Neural cell (in vitro differentiated cells): ENCODE data around the gene SNX13. TPM values are rescaled to one million over a fixed set of nuclear protein-coding genes. Genes with fewer than 3 reads are reported as not detected.

Source experiments
- H2AFZ ChIP-seq: fragments of 200-600, 300-800 bp; sonication (generic), shearing (Covaris generic); 2 replicates; pipeline ENCODE4 v1.6.0; 2014; ENCODE audit warnings: low read depth, mild to moderate bottlenecking, antibody characterized with exemption, low read length, moderate library complexity
- H3F3A ChIP-seq: fragments of 200-600 bp; shearing (Covaris generic); 2 replicates; pipeline ENCODE4 v1.6.1; 2016; ENCODE audit warnings: mild to moderate bottlenecking, moderate library complexity, mixed read lengths, antibody characterized with exemption, low read length; ENCODE audit not compliant: insufficient read depth, poor library complexity, severe bottlenecking
- H3K27ac ChIP-seq: fragments of 200-600, 300-800 bp; sonication (generic), shearing (Covaris generic); 2 replicates; pipeline ENCODE4 v1.5.1; 2014; ENCODE audit warnings: mild to moderate bottlenecking, low read length, moderate library complexity
- H3K27me3 ChIP-seq: fragments of 300-800, 200-600 bp; sonication (generic), shearing (Covaris generic); 2 replicates; pipeline ENCODE4 v1.6.0; 2014; ENCODE audit warnings: mild to moderate bottlenecking, low read depth, low read length, moderate library complexity; ENCODE audit not compliant: insufficient read depth
- H3K36me3 ChIP-seq: fragments of 300-800, 200-600 bp; sonication (generic), shearing (Covaris generic); 2 replicates; pipeline ENCODE4 v1.5.1; 2014; ENCODE audit warnings: mild to moderate bottlenecking, antibody characterized with exemption, low read length, moderate library complexity; ENCODE audit not compliant: insufficient read depth
- H3K4me2 ChIP-seq: fragments of 300-800, 200-600 bp; sonication (generic), shearing (Covaris generic); 2 replicates; pipeline ENCODE4 v1.6.0; 2014; ENCODE audit warnings: mild to moderate bottlenecking, low read length
- H3K4me3 ChIP-seq: fragments of 300-800, 200-600 bp; sonication (generic), shearing (Covaris generic); 2 replicates; pipeline ENCODE4 v1.5.1; 2014; ENCODE audit warnings: mild to moderate bottlenecking, low read length, moderate library complexity
- H3K79me2 ChIP-seq: fragments of 200-600 bp; shearing (Covaris generic); replicated peaks from 2 replicates; pipeline ENCODE4 v1.6.0; 2014; ENCODE audit warnings: mild to moderate bottlenecking, low read length, moderate library complexity; ENCODE audit not compliant: insufficient read depth
- H3K9ac ChIP-seq: fragments of 300-800, 200-600 bp; sonication (generic), shearing (Covaris generic); 2 replicates; pipeline ENCODE4 v1.6.1; 2016; ENCODE audit warnings: mild to moderate bottlenecking, low read length, mixed read lengths
- H3K9me2 ChIP-seq: fragments of 200-600 bp; shearing (Covaris generic); 2 replicates; pipeline ENCODE4 v1.6.1; 2016; ENCODE audit warnings: mild to moderate bottlenecking, low read length, mixed read lengths; ENCODE audit not compliant: insufficient read depth
- H3K9me3 ChIP-seq: fragments of 200-600, 300-800 bp; sonication (generic), shearing (Covaris generic); 2 replicates; pipeline ENCODE4 v1.6.1; 2016; ENCODE audit warnings: mild to moderate bottlenecking, mixed run types, low read length, moderate library complexity, mixed read lengths
- H4K20me1 ChIP-seq: fragments of 200-600 bp; shearing (Covaris generic); 2 replicates; pipeline ENCODE4 v1.6.1; 2016; ENCODE audit warnings: mild to moderate bottlenecking, mixed run types; ENCODE audit not compliant: insufficient read depth
- EP300 ChIP-seq: fragments of 450-650 bp; conservative IDR thresholded peaks from 2 replicates; pipeline ENCODE4 v1.6.1; 2014; ENCODE audit warnings: antibody characterized with exemption, mild to moderate bottlenecking, moderate library complexity; ENCODE audit not compliant: poor library complexity, severe bottlenecking
- EZH2 ChIP-seq: fragments of 200-600, 300-800 bp; shearing (Covaris generic), sonication (generic); IDR thresholded peaks from 2 replicates; pipeline ENCODE4 v1.6.1; 2014; ENCODE audit warnings: antibody characterized with exemption, low read length, borderline replicate concordance, mild to moderate bottlenecking; ENCODE audit not compliant: insufficient read depth, poor library complexity, severe bottlenecking
- MXI1 ChIP-seq: fragments of 450-650 bp; conservative IDR thresholded peaks from 2 replicates; pipeline ENCODE4 v1.6.1; 2014; ENCODE audit warnings: antibody characterized with exemption, mild to moderate bottlenecking; ENCODE audit not compliant: poor library complexity, severe bottlenecking
- POLR2AphosphoS5 ChIP-seq: IDR thresholded peaks from 2 replicates; pipeline ENCODE4 v1.6.1; 2012
- RAD21 ChIP-seq: fragments of 450-650 bp; conservative IDR thresholded peaks from 2 replicates; pipeline ENCODE4 v1.6.1; 2014; ENCODE audit warnings: antibody characterized with exemption, mild to moderate bottlenecking, moderate library complexity
- REST ChIP-seq: IDR thresholded peaks from 2 replicates; pipeline ENCODE4 v1.6.1; 2012; ENCODE audit warnings: borderline replicate concordance
- SMC3 ChIP-seq: fragments of 450-650 bp; conservative IDR thresholded peaks from 2 replicates; pipeline ENCODE4 v1.6.1; 2014; ENCODE audit warnings: antibody characterized with exemption, mild to moderate bottlenecking, moderate library complexity; ENCODE audit not compliant: poor library complexity
- TAF1 ChIP-seq: IDR thresholded peaks from 2 replicates; pipeline ENCODE4 v1.6.1; 2012; ENCODE audit warnings: low read depth
- polyA plus RNA-seq: library from polyadenylated mRNA; depleted of rRNA; stranded (reverse); fragments of >200 nt; gene quantifications from 2 replicates; pipeline ENCODE4 v1.2.3, GENCODE V29; 2014
- TF ChIP-seq, protein P1 (sequence below): fragments of 450-650 bp; IDR thresholded peaks from 2 replicates; pipeline ENCODE4 v1.5.1; 2014; ENCODE audit warnings: antibody characterized with exemption, mild to moderate bottlenecking, moderate library complexity; ENCODE audit not compliant: poor library complexity, severe bottlenecking

Gene SNX13
- polyA plus RNA-seq, 1 donor from 2014 or later: 50.6 TPM

GRCh38 chr7:17966706-17967105 lies 26.4 kb upstream of the SNX13 start:
- Histone ChIP-seq H3K4me3 (no peak overlapping the region), H4K20me1 (no peaks in the 10 kb centered on the region), H3K9ac (no peak overlapping the region), H3K79me2 (no peaks in the 10 kb centered on the region), H3K36me3 (no peaks in the 10 kb centered on the region), H3K9me3 (no peaks in the 10 kb centered on the region), H3K4me2 (no peak overlapping the region), H3K27me3 (no peaks in the 10 kb centered on the region), H3F3A (no peaks in the 10 kb centered on the region), H2AFZ (no peak overlapping the region), H3K27ac (no peak overlapping the region), H3K9me2 (no peaks in the 10 kb centered on the region)
- TF ChIP-seq SMC3: no peak
- TF ChIP-seq TAF1: no peak
- no peak for TF ChIP-seq POLR2AphosphoS5

GRCh38 chr7:17965603-17966002 lies 25.3 kb upstream of the SNX13 start:
- Histone ChIP-seq H3K9me3 (no peaks in the 10 kb centered on the region), H3K27me3 (no peaks in the 10 kb centered on the region), H2AFZ (no peak overlapping the region), H3K36me3 (no peaks in the 10 kb centered on the region), H3K79me2 (no peaks in the 10 kb centered on the region), H3K4me2 (no peak overlapping the region), H3F3A (no peaks in the 10 kb centered on the region), H3K9ac (no peak overlapping the region), H3K27ac (no peak overlapping the region), H3K4me3 (no peak overlapping the region), H3K9me2 (no peaks in the 10 kb centered on the region), H4K20me1 (no peaks in the 10 kb centered on the region)
- TF ChIP-seq TAF1 (no peak), EZH2 (no peak), POLR2AphosphoS5 (no peak), EP300 (no peak), SMC3 (no peak), MXI1 (no peak), REST (no peak), RAD21 (no peak)
- TF ChIP-seq, protein P1, sequence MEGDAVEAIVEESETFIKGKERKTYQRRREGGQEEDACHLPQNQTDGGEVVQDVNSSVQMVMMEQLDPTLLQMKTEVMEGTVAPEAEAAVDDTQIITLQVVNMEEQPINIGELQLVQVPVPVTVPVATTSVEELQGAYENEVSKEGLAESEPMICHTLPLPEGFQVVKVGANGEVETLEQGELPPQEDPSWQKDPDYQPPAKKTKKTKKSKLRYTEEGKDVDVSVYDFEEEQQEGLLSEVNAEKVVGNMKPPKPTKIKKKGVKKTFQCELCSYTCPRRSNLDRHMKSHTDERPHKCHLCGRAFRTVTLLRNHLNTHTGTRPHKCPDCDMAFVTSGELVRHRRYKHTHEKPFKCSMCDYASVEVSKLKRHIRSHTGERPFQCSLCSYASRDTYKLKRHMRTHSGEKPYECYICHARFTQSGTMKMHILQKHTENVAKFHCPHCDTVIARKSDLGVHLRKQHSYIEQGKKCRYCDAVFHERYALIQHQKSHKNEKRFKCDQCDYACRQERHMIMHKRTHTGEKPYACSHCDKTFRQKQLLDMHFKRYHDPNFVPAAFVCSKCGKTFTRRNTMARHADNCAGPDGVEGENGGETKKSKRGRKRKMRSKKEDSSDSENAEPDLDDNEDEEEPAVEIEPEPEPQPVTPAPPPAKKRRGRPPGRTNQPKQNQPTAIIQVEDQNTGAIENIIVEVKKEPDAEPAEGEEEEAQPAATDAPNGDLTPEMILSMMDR: no peak

DNA sequence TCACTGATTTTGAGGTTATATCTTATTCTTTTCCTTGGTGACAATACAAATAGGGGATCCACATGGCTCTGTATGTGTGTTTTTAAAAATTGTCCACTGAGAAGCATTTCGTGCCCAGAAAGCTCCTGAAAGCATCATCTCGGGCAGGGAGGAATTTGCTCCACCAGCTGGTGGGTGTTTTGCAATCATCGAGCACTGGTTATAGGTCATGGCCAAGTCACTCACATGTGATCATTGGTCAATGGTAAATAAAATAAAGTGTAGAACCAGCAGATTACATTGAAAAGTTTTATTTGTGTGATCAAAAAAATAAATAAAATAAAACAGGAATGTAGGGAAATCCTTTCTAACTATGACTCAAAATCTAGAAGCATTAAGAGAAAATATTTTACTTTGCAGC lies 23.0 kb upstream of the SNX13 start:
- TF ChIP-seq, protein P1: no peak
- no peak for TF ChIP-seq EZH2
- TF ChIP-seq TAF1: no peak
- TF ChIP-seq EP300: no peak
- TF ChIP-seq SMC3: no peak
- no peak for TF ChIP-seq MXI1
- TF ChIP-seq REST: no peak
- TF ChIP-seq RAD21: no peak
- no peak for TF ChIP-seq POLR2AphosphoS5
- no peaks in the 10 kb centered on the region for H3K9me2 ChIP-seq

More for the DNA sequence above, 23.0 kb upstream of the SNX13 start:
- H3F3A ChIP-seq: no peaks in the 10 kb centered on the region
- H3K27ac ChIP-seq: no peak overlapping the region
- no peak overlapping the region for H3K9ac ChIP-seq
- no peaks in the 10 kb centered on the region for H4K20me1 ChIP-seq
- no peaks in the 10 kb centered on the region for H3K27me3 ChIP-seq
- no peaks in the 10 kb centered on the region for H3K9me3 ChIP-seq
- no peak overlapping the region for H3K4me2 ChIP-seq
- H2AFZ ChIP-seq: no peak overlapping the region
- no peaks in the 10 kb centered on the region for H3K79me2 ChIP-seq
- H3K36me3 ChIP-seq: no peaks in the 10 kb centered on the region
- H3K4me3 ChIP-seq: no peak overlapping the region
